ENCODE measurements around the gene BICRA. TPM values are rescaled to one million over a fixed set of nuclear protein-coding genes. Genes with fewer than 3 reads are reported as not detected.

The BICRA gene
- total RNA-seq, 1 experiment from 2014 or later: 24.4 TPM

- Mint-ChIP-seq H3K36me3 (ENCODE audit: insufficient read depth, unreplicated experiment) (peaks cover 11% of the 10 kb centered on the region), H3K9me3 (ENCODE audit: low read depth, unreplicated experiment) (no peaks in the 10 kb centered on the region), H3K27me3 (ENCODE audit: unreplicated experiment) (no peaks in the 10 kb centered on the region), H3K27ac (ENCODE audit: unreplicated experiment) (no peak overlapping the region), H3K4me1 (ENCODE audit: low read depth, unreplicated experiment) (peaks cover 10% of the 10 kb centered on the region), H3K4me3 (ENCODE audit: low read depth, unreplicated experiment) (no peak overlapping the region)
- intact Hi-C loops (cut with micrococcal nuclease; ENCODE audit: unreplicated experiment): no loop called here
- CTCF ChIA-PET: no interaction called here
- DNase-seq: no peak
- no TSS peak for BruUV-seq (replicated peaks)
- no peak for TF ChIP-seq CTCF (IDR thresholded peaks at IDR 0.05; ENCODE audit: unreplicated experiment)
Measured at GRCh38 chr19:47670736-47671135, 61.8 kb downstream of the BICRA start.

GRCh38 chr19:47671499-47671898, 62.6 kb downstream of the BICRA start:
- TF ChIP-seq CTCF (IDR thresholded peaks at IDR 0.05; ENCODE audit: unreplicated experiment): no peak
- no TSS peak for BruUV-seq (replicated peaks)
- no peaks in the 10 kb centered on the region for H3K27me3 Mint-ChIP-seq (ENCODE audit: unreplicated experiment)
- H3K4me1 Mint-ChIP-seq (ENCODE audit: low read depth, unreplicated experiment): peaks cover 10% of the 10 kb centered on the region
- intact Hi-C loops (cut with micrococcal nuclease; ENCODE audit: unreplicated experiment): no loop called here
- CTCF ChIA-PET: no interaction called here
- no peak for DNase-seq
- no peak overlapping the region for H3K27ac Mint-ChIP-seq (ENCODE audit: unreplicated experiment)
- peaks cover 11% of the 10 kb centered on the region for H3K36me3 Mint-ChIP-seq (ENCODE audit: insufficient read depth, unreplicated experiment)
- no peaks in the 10 kb centered on the region for H3K9me3 Mint-ChIP-seq (ENCODE audit: low read depth, unreplicated experiment)
- no peak overlapping the region for H3K4me3 Mint-ChIP-seq (ENCODE audit: low read depth, unreplicated experiment)

- no peak overlapping the region for H3K27ac Mint-ChIP-seq (ENCODE audit: unreplicated experiment)
- H3K4me1 Mint-ChIP-seq (ENCODE audit: low read depth, unreplicated experiment): no peaks in the 10 kb centered on the region
- no peak for DNase-seq
- TF ChIP-seq CTCF (IDR thresholded peaks at IDR 0.05; ENCODE audit: unreplicated experiment): no peak
- peaks cover 6% of the 10 kb centered on the region for H3K36me3 Mint-ChIP-seq (ENCODE audit: insufficient read depth, unreplicated experiment)
- H3K9me3 Mint-ChIP-seq (ENCODE audit: low read depth, unreplicated experiment): no peaks in the 10 kb centered on the region
- CTCF ChIA-PET: interaction anchor here (0.6 kb wide), 1 partner anchor 125 kb away, joined by 3 read pairs; no protein-coding TSS in a partner anchor
- H3K4me3 Mint-ChIP-seq (ENCODE audit: low read depth, unreplicated experiment): no peak overlapping the region
- intact Hi-C loops (cut with micrococcal nuclease; ENCODE audit: unreplicated experiment): no loop called here
- H3K27me3 Mint-ChIP-seq (ENCODE audit: unreplicated experiment): no peaks in the 10 kb centered on the region
- no TSS peak for BruUV-seq (replicated peaks)
Measured at GRCh38 chr19:47673426-47673825, 64.5 kb downstream of the BICRA start.

GRCh38 chr19:47674548-47674947, 65.6 kb downstream of the BICRA start:
- no TSS peak for BruUV-seq (replicated peaks)
- Mint-ChIP-seq H3K36me3 (ENCODE audit: insufficient read depth, unreplicated experiment) (peaks cover 6% of the 10 kb centered on the region), H3K4me1 (ENCODE audit: low read depth, unreplicated experiment) (no peaks in the 10 kb centered on the region), H3K27me3 (ENCODE audit: unreplicated experiment) (no peaks in the 10 kb centered on the region), H3K4me3 (ENCODE audit: low read depth, unreplicated experiment) (no peak overlapping the region), H3K9me3 (ENCODE audit: low read depth, unreplicated experiment) (no peaks in the 10 kb centered on the region), H3K27ac (ENCODE audit: unreplicated experiment) (no peak overlapping the region)
- no peak for DNase-seq
- CTCF ChIA-PET: no interaction called here
- intact Hi-C loops (cut with micrococcal nuclease; ENCODE audit: unreplicated experiment): no loop called here
- TF ChIP-seq CTCF (IDR thresholded peaks at IDR 0.05; ENCODE audit: unreplicated experiment): no peak
